Skeletal muscle tissue (tissue), 4 donors: ENCODE measurements around the gene ARL3. TPM values are rescaled to one million over a fixed set of nuclear protein-coding genes. Genes with fewer than 3 reads are reported as not detected.

Source experiments
- H3K27ac ChIP-seq: one replicate; pipeline ENCODE4 v1.7.0; 2013; ENCODE audit warnings: mild to moderate bottlenecking, low read depth, low read length, inconsistent platforms
- H3K27me3 ChIP-seq, 3 donors: one replicate each; pipeline ENCODE4 v1.7.0; 2013; ENCODE audit warnings: low read length in 3 of 3; ENCODE audit not compliant: control insufficient read depth in 3 of 3, insufficient read depth in 3 of 3
- H3K36me3 ChIP-seq, 3 donors: one replicate each; pipeline ENCODE4 v1.7.0; 2013; ENCODE audit warnings: low read length in 3 of 3; ENCODE audit not compliant: control insufficient read depth in 3 of 3, insufficient read depth in 3 of 3
- H3K4me1 ChIP-seq, 3 donors: one replicate each; pipeline ENCODE4 v1.7.0; 2013; ENCODE audit warnings: low read length in 3 of 3, mild to moderate bottlenecking in 3 of 3; ENCODE audit not compliant: control insufficient read depth in 3 of 3, insufficient read depth in 3 of 3
- H3K4me3 ChIP-seq, 3 donors: one replicate each; pipeline ENCODE4 v1.7.0; 2013; ENCODE audit warnings: low read length in 3 of 3
- H3K9ac ChIP-seq, 3 donors: one replicate each; pipeline ENCODE4 v1.7.0; 2013; ENCODE audit warnings: low read length in 3 of 3, mild to moderate bottlenecking in 3 of 3, moderate library complexity in 2 of 3, low read depth in 1 of 3
- H3K9me3 ChIP-seq, 3 donors: one replicate each; pipeline ENCODE4 v1.7.0; 2013; ENCODE audit warnings: low read length in 3 of 3; ENCODE audit not compliant: control insufficient read depth in 3 of 3
- total RNA-seq: library from RNA; depleted of rRNA; stranded (reverse); fragments of >200 nt; gene quantifications from one replicate; pipeline ENCODE4 v1.2.3, GENCODE V29; 2014
- donor health status: Osteomylitis.

Gene ARL3
- total RNA-seq, 1 donor from 2014 or later = 5.2 TPM

GRCh38 chr10:102644066-102644645 lies 70.0 kb downstream of the ARL3 start, which contains the start of gene TRIM8:
Gene TRIM8, plus strand, starts transcription at chr10:102644479. Its CDS starts 139 bp downstream, at chr10:102644618.
- Histone ChIP-seq H3K9ac (peak within 1 kb of the TSS; percentile 95 to 100 (median 98)), H3K27ac (peak within 1 kb of the TSS; percentile 98), H3K9me3 (no peaks in the 10 kb centered on the region), H3K27me3 (no peaks in the 10 kb centered on the region), H3K4me1 (peaks cover 31 to 46% (median 40%) of the 10 kb centered on the region in 3 donors), H3K36me3 (peaks cover 0 to 10% (median 6%) of the 10 kb centered on the region in 3 donors), H3K4me3 (peak within 1 kb of the TSS; percentile 79 to 97 (median 81))

GRCh38 chr10:102643336-102644065 lies 70.7 kb downstream of the ARL3 start:
- H3K4me1 ChIP-seq = peaks cover 25 to 40% (median 34%) of the 10 kb centered on the region in 3 donors

GRCh38 chr10:102642736-102643335 lies 71.4 kb downstream of the ARL3 start:
- Histone ChIP-seq H3K9me3 (no peaks in the 10 kb centered on the region), H3K36me3 (peaks cover 0 to 3% (median 0%) of the 10 kb centered on the region in 3 donors), H3K4me1 (peaks cover 18 to 33% (median 27%) of the 10 kb centered on the region in 3 donors), H3K27me3 (no peaks in the 10 kb centered on the region), H3K4me3 (peak overlapping the region; percentile 77 to 97 (median 81)), H3K27ac (peak overlapping the region; percentile 98), H3K9ac (peak overlapping the region; percentile 87 to 94 (median 93))

More at GRCh38 chr10:102643336-102644065, 70.7 kb downstream of the ARL3 start:
- H3K36me3 ChIP-seq = peaks cover 0 to 7% (median 3%) of the 10 kb centered on the region in 3 donors
- H3K27ac ChIP-seq = peak overlapping the region; percentile 98
- H3K9me3 ChIP-seq = no peaks in the 10 kb centered on the region
- H3K27me3 ChIP-seq = no peaks in the 10 kb centered on the region
- H3K9ac ChIP-seq = peak overlapping the region; percentile 95 to 100 (median 98)
- peak overlapping the region; percentile 77 to 97 (median 81) for H3K4me3 ChIP-seq

GRCh38 chr10:102641880-102642735 lies 72.1 kb downstream of the ARL3 start:
- peaks cover 0 to 2% (median 0%) of the 10 kb centered on the region in 3 donors for H3K36me3 ChIP-seq

GRCh38 chr10:102641402-102641801 lies 72.8 kb downstream of the ARL3 start:
- Histone ChIP-seq H3K4me1 (peaks cover 4 to 19% (median 13%) of the 10 kb centered on the region in 3 donors), H3K9ac (peak overlapping the region; percentile 81 to 89 (median 87)), H3K4me3 (peak overlapping the region; percentile 81 to 96 (median 90)), H3K27me3 (no peaks in the 10 kb centered on the region), H3K36me3 (peaks cover 0 to 2% (median 0%) of the 10 kb centered on the region in 3 donors), H3K27ac (peak overlapping the region; percentile 98), H3K9me3 (no peaks in the 10 kb centered on the region)

More at GRCh38 chr10:102641880-102642735, 72.1 kb downstream of the ARL3 start:
- peak overlapping the region; percentile 81 to 97 (median 96) for H3K4me3 ChIP-seq
- H3K27me3 ChIP-seq = no peaks in the 10 kb centered on the region
- H3K9me3 ChIP-seq = no peaks in the 10 kb centered on the region
- H3K9ac ChIP-seq = peak overlapping the region; percentile 89 to 94 (median 93)
- peak overlapping the region; percentile 98 for H3K27ac ChIP-seq
- H3K4me1 ChIP-seq = peaks cover 11 to 26% (median 20%) of the 10 kb centered on the region in 3 donors

GRCh38 chr10:102639537-102639936 lies 74.7 kb downstream of the ARL3 start:
- no peak overlapping the region for H3K9ac ChIP-seq
- H3K36me3 ChIP-seq = no peaks in the 10 kb centered on the region
- peaks cover under 1 to 8% (median 5%) of the 10 kb centered on the region in 3 donors for H3K4me1 ChIP-seq
- no peak overlapping the region for H3K4me3 ChIP-seq
- no peak overlapping the region for H3K27ac ChIP-seq
- H3K27me3 ChIP-seq = no peaks in the 10 kb centered on the region
- no peaks in the 10 kb centered on the region for H3K9me3 ChIP-seq

GRCh38 chr10:102635377-102635776 lies 78.8 kb downstream of the ARL3 start:
- Histone ChIP-seq H3K4me1 (peaks cover 32 to 43% (median 32%) of the 10 kb centered on the region in 3 donors), H3K27ac (no peak overlapping the region)

GRCh38 chr10:102634686-102635085 lies 79.5 kb downstream of the ARL3 start:
- Histone ChIP-seq H3K27me3 (no peaks in the 10 kb centered on the region), H3K9ac (no peak overlapping the region), H3K36me3 (peaks cover 0 to 5% (median 3%) of the 10 kb centered on the region in 3 donors), H3K27ac (no peak overlapping the region), H3K4me3 (no peak overlapping the region), H3K9me3 (no peaks in the 10 kb centered on the region), H3K4me1 (peaks cover 36 to 49% (median 37%) of the 10 kb centered on the region in 3 donors)

More at GRCh38 chr10:102635377-102635776, 78.8 kb downstream of the ARL3 start:
- peaks cover 0 to 3% (median 3%) of the 10 kb centered on the region in 3 donors for H3K36me3 ChIP-seq
- no peaks in the 10 kb centered on the region for H3K9me3 ChIP-seq
- H3K4me3 ChIP-seq = no peak overlapping the region
- no peaks in the 10 kb centered on the region for H3K27me3 ChIP-seq
- no peak overlapping the region for H3K9ac ChIP-seq

- Histone ChIP-seq H3K27ac (peak overlapping the region; percentile 87), H3K4me1 (peaks cover 42 to 58% (median 43%) of the 10 kb centered on the region in 3 donors), H3K9me3 (no peaks in the 10 kb centered on the region), H3K36me3 (peaks cover 0 to 5% (median 3%) of the 10 kb centered on the region in 3 donors), H3K27me3 (no peaks in the 10 kb centered on the region), H3K9ac (peak overlapping the region in 1 of 3 donors; percentile 87), H3K4me3 (no peak overlapping the region)
These were observed 80.3 kb downstream of the ARL3 start for GRCh38 chr10:102633848-102634247.
